ENCODE data around the gene TMEM232. TPM values are rescaled to one million over a fixed set of nuclear protein-coding genes. Genes with fewer than 3 reads are reported as not detected.

The TMEM232 gene
- total RNA-seq, 2 experiments from 2014 or later: 0.98 to 1.1 TPM

DNA sequence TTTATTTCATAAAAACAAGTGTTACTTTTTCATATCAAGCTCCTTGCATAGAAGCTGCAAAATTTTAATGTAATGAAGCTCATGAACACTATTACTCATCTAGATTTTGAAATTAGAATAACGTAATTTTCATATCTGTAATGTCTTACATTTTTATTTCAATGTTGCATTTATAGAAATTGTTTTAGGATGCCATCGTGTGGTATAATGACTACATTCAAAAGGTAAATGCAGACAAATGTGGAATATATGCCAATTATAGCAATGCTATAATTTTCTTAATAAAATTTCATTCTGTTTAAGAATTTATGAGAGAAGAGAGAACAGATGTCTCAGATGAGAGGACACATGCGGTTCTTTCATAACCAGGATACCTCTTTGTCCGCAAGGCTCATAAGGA is 230.2 kb downstream of the TMEM232 start:
- Histone ChIP-seq H3K4me3 (ENCODE audit: low read length) (no peak overlapping the region), H3K4me1 (ENCODE audit: insufficient read depth, low read length) (no peaks in the 10 kb centered on the region), H3K27me3 (ENCODE audit: control insufficient read depth in 1 of 2, insufficient read depth in 2 of 2, low read length in 2 of 2) (no peaks in the 10 kb centered on the region), H3K36me3 (ENCODE audit: insufficient read depth, low read length) (no peaks in the 10 kb centered on the region), H3K27ac (ENCODE audit: low read depth in 1 of 2, low read length in 2 of 2) (no peak overlapping the region), H3K9me3 (ENCODE audit: control insufficient read depth in 1 of 2, insufficient read depth in 1 of 2, low read length in 2 of 2) (no peaks in the 10 kb centered on the region)
- POLR2A ChIA-PET: no interaction called here
- no peaks in the 10 kb centered on the region for H3K36me3 Mint-ChIP-seq (ENCODE audit: low read depth)
- DNase-seq (no peak), ATAC-seq (ENCODE audit: poor library complexity) (no peak)
- intact Hi-C loops (cut with DNase I, micrococcal nuclease): no loop called here
- no peak overlapping the region for H3K27ac Mint-ChIP-seq
- no peak overlapping the region for H3K4me3 Mint-ChIP-seq
- H3K9me3 Mint-ChIP-seq: no peaks in the 10 kb centered on the region
- no peaks in the 10 kb centered on the region for H3K27me3 Mint-ChIP-seq
- H3K4me1 Mint-ChIP-seq (ENCODE audit: low read depth): no peaks in the 10 kb centered on the region
- TF ChIP-seq, protein P1, sequence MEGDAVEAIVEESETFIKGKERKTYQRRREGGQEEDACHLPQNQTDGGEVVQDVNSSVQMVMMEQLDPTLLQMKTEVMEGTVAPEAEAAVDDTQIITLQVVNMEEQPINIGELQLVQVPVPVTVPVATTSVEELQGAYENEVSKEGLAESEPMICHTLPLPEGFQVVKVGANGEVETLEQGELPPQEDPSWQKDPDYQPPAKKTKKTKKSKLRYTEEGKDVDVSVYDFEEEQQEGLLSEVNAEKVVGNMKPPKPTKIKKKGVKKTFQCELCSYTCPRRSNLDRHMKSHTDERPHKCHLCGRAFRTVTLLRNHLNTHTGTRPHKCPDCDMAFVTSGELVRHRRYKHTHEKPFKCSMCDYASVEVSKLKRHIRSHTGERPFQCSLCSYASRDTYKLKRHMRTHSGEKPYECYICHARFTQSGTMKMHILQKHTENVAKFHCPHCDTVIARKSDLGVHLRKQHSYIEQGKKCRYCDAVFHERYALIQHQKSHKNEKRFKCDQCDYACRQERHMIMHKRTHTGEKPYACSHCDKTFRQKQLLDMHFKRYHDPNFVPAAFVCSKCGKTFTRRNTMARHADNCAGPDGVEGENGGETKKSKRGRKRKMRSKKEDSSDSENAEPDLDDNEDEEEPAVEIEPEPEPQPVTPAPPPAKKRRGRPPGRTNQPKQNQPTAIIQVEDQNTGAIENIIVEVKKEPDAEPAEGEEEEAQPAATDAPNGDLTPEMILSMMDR (IDR thresholded peaks at IDR 0.05): no peak
- CTCF ChIA-PET: no interaction called here

DNA sequence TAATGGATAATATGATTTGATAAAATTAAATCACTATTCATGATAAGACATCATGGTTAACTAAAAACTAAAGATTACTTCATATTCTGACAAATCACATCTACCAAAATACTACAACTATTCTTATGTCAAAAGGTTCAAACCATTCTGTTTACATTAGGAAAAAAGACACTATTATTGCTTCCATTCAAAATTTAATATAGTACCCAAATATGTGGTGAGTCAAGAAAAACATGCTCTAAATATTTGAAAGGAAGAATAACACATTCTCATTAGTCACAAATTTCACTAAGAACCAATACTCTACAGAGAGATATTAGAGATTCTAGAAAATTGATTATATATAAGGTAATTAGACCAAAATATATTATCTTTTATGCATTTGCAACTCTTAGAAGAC is 234.0 kb downstream of the TMEM232 start:
- DNase-seq: no peak
- no peak for ATAC-seq (ENCODE audit: poor library complexity)
- Histone ChIP-seq H3K9me3 (ENCODE audit: control insufficient read depth in 1 of 2, insufficient read depth in 1 of 2, low read length in 2 of 2) (no peaks in the 10 kb centered on the region), H3K36me3 (ENCODE audit: insufficient read depth, low read length) (no peaks in the 10 kb centered on the region), H3K27ac (ENCODE audit: low read depth in 1 of 2, low read length in 2 of 2) (no peak overlapping the region), H3K4me3 (ENCODE audit: low read length) (no peak overlapping the region), H3K27me3 (ENCODE audit: control insufficient read depth in 1 of 2, insufficient read depth in 2 of 2, low read length in 2 of 2) (no peaks in the 10 kb centered on the region), H3K4me1 (ENCODE audit: insufficient read depth, low read length) (no peaks in the 10 kb centered on the region)
- Mint-ChIP-seq H3K9me3 (no peaks in the 10 kb centered on the region), H3K4me3 (no peak overlapping the region), H3K36me3 (ENCODE audit: low read depth) (no peaks in the 10 kb centered on the region), H3K27me3 (peaks cover 3% of the 10 kb centered on the region), H3K27ac (no peak overlapping the region), H3K4me1 (ENCODE audit: low read depth) (no peaks in the 10 kb centered on the region)
- ChIA-PET POLR2A (no interaction called here), CTCF (no interaction called here)
- intact Hi-C loops (cut with DNase I, micrococcal nuclease): no loop called here
- TF ChIP-seq, protein P1 (IDR thresholded peaks at IDR 0.05): no peak

DNA sequence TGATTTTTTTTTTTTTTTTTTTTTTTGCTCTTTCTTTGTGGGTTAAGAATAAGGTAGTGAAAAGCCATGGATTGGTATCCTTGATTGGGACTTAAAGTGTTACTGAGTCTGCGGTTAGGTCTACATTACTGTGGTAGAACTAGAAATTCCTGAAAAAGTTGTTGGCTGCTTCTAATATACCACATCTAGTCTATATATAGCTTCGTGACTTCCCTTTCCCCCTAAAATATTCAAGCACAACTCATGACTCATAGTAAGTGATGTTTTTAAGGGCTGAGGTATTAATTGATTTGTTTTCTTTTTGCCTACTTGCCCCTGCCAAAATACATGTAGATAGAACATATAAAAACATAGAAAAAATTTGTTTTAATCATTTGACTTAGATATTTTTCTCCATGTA is 247.6 kb downstream of the TMEM232 start:
- Mint-ChIP-seq H3K27me3 (no peaks in the 10 kb centered on the region), H3K4me3 (no peak overlapping the region), H3K36me3 (ENCODE audit: low read depth) (no peaks in the 10 kb centered on the region), H3K9me3 (peaks cover 4% of the 10 kb centered on the region), H3K4me1 (ENCODE audit: low read depth) (no peaks in the 10 kb centered on the region), H3K27ac (no peak overlapping the region)
- ATAC-seq (ENCODE audit: poor library complexity): no peak
- CTCF ChIA-PET: interaction anchor here (0.7 kb wide), 1 partner anchor 863 kb away, joined by 3 read pairs; no protein-coding TSS in a partner anchor
- Histone ChIP-seq H3K27me3 (ENCODE audit: control insufficient read depth in 1 of 2, insufficient read depth in 2 of 2, low read length in 2 of 2) (no peaks in the 10 kb centered on the region), H3K4me3 (ENCODE audit: low read length) (no peak overlapping the region), H3K27ac (ENCODE audit: low read depth in 1 of 2, low read length in 2 of 2) (no peak overlapping the region), H3K4me1 (ENCODE audit: insufficient read depth, low read length) (no peaks in the 10 kb centered on the region), H3K36me3 (ENCODE audit: insufficient read depth, low read length) (no peaks in the 10 kb centered on the region), H3K9me3 (ENCODE audit: control insufficient read depth in 1 of 2, insufficient read depth in 1 of 2, low read length in 2 of 2) (no peaks in the 10 kb centered on the region)
- TF ChIP-seq, protein P1 (IDR thresholded peaks at IDR 0.05): no peak
- DNase-seq: no peak
- intact Hi-C loops (cut with DNase I, micrococcal nuclease): no loop called here
- POLR2A ChIA-PET: no interaction called here

Measured in CD4-positive, alpha-beta T cell (primary cell).